ENCODE data around the gene PFN1.

PFN1 gene

GRCh38 chr17:4974115-4974670, 25.9 kb upstream of the PFN1 start:
- Histone ChIP-seq H3K4me1 (ENCODE audit: control insufficient read depth, low read length) (peaks cover 4% of the 10 kb centered on the region), H4K20me1 (ENCODE audit: control insufficient read depth, insufficient read depth, low read depth, low read length) (no peaks in the 10 kb centered on the region), H3K27ac (ENCODE audit: low read depth, low read length) (no peak overlapping the region), H3K9me3 (ENCODE audit: control insufficient read depth, insufficient read depth, low read length) (no peaks in the 10 kb centered on the region), H3K27me3 (ENCODE audit: control insufficient read depth, low read length) (no peaks in the 10 kb centered on the region), H3K4me2 (ENCODE audit: low read length) (no peak overlapping the region), H3K36me3 (ENCODE audit: control insufficient read depth, low read length) (peaks cover 70% of the 10 kb centered on the region), H3K4me3 (ENCODE audit: low read length) (no peak overlapping the region), H3K79me2 (ENCODE audit: control insufficient read depth, low read length) (no peaks in the 10 kb centered on the region; the same call in 1 of the 2 replicates), H3K9me2 (replicated peaks; ENCODE audit: control insufficient read depth, low read length) (no peaks in the 10 kb centered on the region), H3F3A (ENCODE audit: control insufficient read depth, insufficient read depth) (no peaks in the 10 kb centered on the region; the same call in 1 of the 2 replicates)
- TF ChIP-seq EZH2phosphoT487 (IDR thresholded peaks at IDR 0.05; ENCODE audit: borderline replicate concordance, low read length) (no peak), CTCF (IDR thresholded peaks at IDR 0.05; ENCODE audit: low read depth, low read length, poor library complexity, severe bottlenecking) (no peak)

DNA sequence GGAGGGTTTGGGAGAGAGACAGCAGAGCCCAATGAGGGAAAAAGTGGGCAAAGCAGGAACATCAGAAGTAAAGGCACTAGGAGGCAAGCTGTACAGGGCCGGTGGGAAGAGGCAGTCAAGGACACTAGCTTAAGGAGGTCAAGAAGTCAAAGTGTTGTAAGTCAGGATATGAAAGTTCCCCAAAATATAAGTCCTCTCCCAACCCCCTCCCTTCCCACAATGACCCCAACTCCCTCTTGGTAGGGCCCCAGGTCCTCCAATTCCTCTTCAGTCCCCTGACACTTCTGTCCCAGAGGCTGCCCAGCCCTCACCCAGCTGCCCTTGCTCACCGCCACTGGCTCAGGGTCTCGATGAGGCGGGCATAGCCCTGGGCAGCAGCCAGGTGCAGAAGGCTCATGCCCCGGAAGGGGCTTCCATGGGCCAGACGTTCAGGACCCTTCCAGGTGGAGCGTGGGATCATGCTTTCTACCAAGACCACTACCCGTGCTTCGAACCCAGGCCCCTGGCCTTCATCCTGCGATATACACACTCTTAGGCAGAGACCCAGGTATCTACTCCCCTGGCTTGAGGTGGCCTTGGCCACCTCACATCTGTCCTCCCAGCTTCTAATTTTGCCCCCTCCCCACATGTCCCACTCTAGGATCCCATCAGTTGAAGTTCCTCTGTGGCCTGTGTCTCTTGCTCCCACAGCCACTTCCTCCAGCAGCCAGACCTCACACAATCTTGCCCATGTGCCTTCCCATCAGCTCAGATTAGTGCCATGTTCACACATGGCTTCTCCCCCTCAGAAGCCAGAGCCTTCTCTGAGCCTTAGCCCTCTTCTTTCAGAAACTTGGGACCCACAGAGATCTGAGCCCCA, 25.2 kb upstream of the PFN1 start:
- Histone ChIP-seq H3K4me1 (ENCODE audit: control insufficient read depth, low read length) (peaks cover 6% of the 10 kb centered on the region), H3K79me2 (ENCODE audit: control insufficient read depth, low read length) (peaks cover 5% of the 10 kb centered on the region), H3K9me2 (replicated peaks; ENCODE audit: control insufficient read depth, low read length) (no peaks in the 10 kb centered on the region), H3K4me3 (ENCODE audit: low read length) (no peak overlapping the region), H3K27ac (ENCODE audit: low read depth, low read length) (no peak overlapping the region), H3F3A (ENCODE audit: control insufficient read depth, insufficient read depth) (no peaks in the 10 kb centered on the region; the same call in 1 of the 2 replicates), H3K27me3 (ENCODE audit: control insufficient read depth, low read length) (no peaks in the 10 kb centered on the region), H3K36me3 (ENCODE audit: control insufficient read depth, low read length) (peaks cover 72% of the 10 kb centered on the region), H3K9me3 (ENCODE audit: control insufficient read depth, insufficient read depth, low read length) (no peaks in the 10 kb centered on the region), H3K4me2 (ENCODE audit: low read length) (no peak overlapping the region), H4K20me1 (ENCODE audit: control insufficient read depth, insufficient read depth, low read depth, low read length) (no peaks in the 10 kb centered on the region)
- TF ChIP-seq CTCF (IDR thresholded peaks at IDR 0.05; ENCODE audit: low read depth, low read length, poor library complexity, severe bottlenecking), result no peak
- TF ChIP-seq EZH2phosphoT487 (IDR thresholded peaks at IDR 0.05; ENCODE audit: borderline replicate concordance, low read length), result no peak

- Histone ChIP-seq H3K36me3 (ENCODE audit: control insufficient read depth, low read length) (peaks cover 65% of the 10 kb centered on the region), H3K27ac (ENCODE audit: low read depth, low read length) (no peak overlapping the region), H3K4me1 (ENCODE audit: control insufficient read depth, low read length) (peaks cover 10% of the 10 kb centered on the region), H3K27me3 (ENCODE audit: control insufficient read depth, low read length) (no peaks in the 10 kb centered on the region), H3K4me3 (ENCODE audit: low read length) (no peak overlapping the region), H4K20me1 (ENCODE audit: control insufficient read depth, insufficient read depth, low read depth, low read length) (no peaks in the 10 kb centered on the region), H3K9me2 (replicated peaks; ENCODE audit: control insufficient read depth, low read length) (no peaks in the 10 kb centered on the region), H3F3A (ENCODE audit: control insufficient read depth, insufficient read depth) (no peaks in the 10 kb centered on the region; the same call in 1 of the 2 replicates), H3K9me3 (ENCODE audit: control insufficient read depth, insufficient read depth, low read length) (no peaks in the 10 kb centered on the region), H3K79me2 (ENCODE audit: control insufficient read depth, low read length) (peaks cover 11% of the 10 kb centered on the region), H3K4me2 (ENCODE audit: low read length) (no peak overlapping the region)
- TF ChIP-seq CTCF (IDR thresholded peaks at IDR 0.05; ENCODE audit: low read depth, low read length, poor library complexity, severe bottlenecking) (no peak), EZH2phosphoT487 (IDR thresholded peaks at IDR 0.05; ENCODE audit: borderline replicate concordance, low read length) (no peak)
Observed at GRCh38 chr17:4972752-4973151, 24.4 kb upstream of the PFN1 start.

All from DOHH2 (cell line).